HepG2 (cell line): ENCODE data around the gene PTGR3. TPM values are rescaled to one million over a fixed set of nuclear protein-coding genes. Genes with fewer than 3 reads are reported as not detected.

Experiments
- GATA4 ChIP-seq: sonication (generic); IDR thresholded peaks from 2 replicates; pipeline ENCODE4 v1.6.1; 2016; ENCODE audit warnings: antibody characterized with exemption, low read depth, borderline replicate concordance
- HDAC6 ChIP-seq: fragments of 200-600 bp; sonication (generic); IDR thresholded peaks from 2 replicates; pipeline ENCODE4 v1.7.0; 2017; ENCODE audit warnings: mild to moderate bottlenecking, antibody characterized with exemption, low read length, low read depth
- IRF2 ChIP-seq: IDR thresholded peaks from 2 replicates; pipeline ENCODE4 v1.6.1; 2018; ENCODE audit warnings: missing genetic modification reagents, missing compliant biosample characterization
- ISX ChIP-seq: sonication (generic); formaldehyde crosslinking; conservative IDR thresholded peaks from 2 replicates; pipeline ENCODE4 v1.5.0; 2020; ENCODE audit warnings: missing genetic modification reagents
- KLF12 ChIP-seq: sonication (generic); formaldehyde crosslinking; IDR thresholded peaks from 2 replicates; pipeline ENCODE4 v1.4.0; 2020; ENCODE audit warnings: missing genetic modification reagents, borderline replicate concordance
- MAF1 ChIP-seq: sonication (generic); formaldehyde crosslinking; IDR thresholded peaks from 2 replicates; pipeline ENCODE4 v1.5.0; 2020; ENCODE audit warnings: missing genetic modification reagents, borderline replicate concordance
- MAFG ChIP-seq: sonication (generic); formaldehyde crosslinking; IDR thresholded peaks from 2 replicates; pipeline ENCODE4 v1.5.1; 2020; ENCODE audit warnings: mild to moderate bottlenecking, missing genetic modification reagents
- PHB2 ChIP-seq: fragments of 450-650 bp; IDR thresholded peaks from 2 replicates; pipeline ENCODE4 v1.6.1; 2018; ENCODE audit not compliant: partially characterized antibody
- POLR2AphosphoS5 ChIP-seq: IDR thresholded peaks from 2 replicates; pipeline ENCODE4 v1.6.1; 2012; ENCODE audit warnings: low read depth, low read length
- SAFB2 ChIP-seq: sonication (generic); formaldehyde crosslinking; IDR thresholded peaks from 2 replicates; pipeline ENCODE4 v1.5.1; 2020; ENCODE audit warnings: missing genetic modification reagents, low read depth, mild to moderate bottlenecking, borderline replicate concordance
- SALL1 ChIP-seq: sonication (generic); formaldehyde crosslinking; IDR thresholded peaks from 2 replicates; pipeline ENCODE4 v1.8.0; 2022; ENCODE audit warnings: mild to moderate bottlenecking, missing genetic modification reagents
- TBL1XR1 ChIP-seq: fragments of 150-350 bp; IDR thresholded peaks from 2 replicates; pipeline ENCODE4 v1.6.1; 2014; ENCODE audit warnings: borderline replicate concordance, low read length; ENCODE audit not compliant: partially characterized antibody
- TOE1 ChIP-seq: sonication (generic); formaldehyde crosslinking; IDR thresholded peaks from 2 replicates; pipeline ENCODE4 v1.4.0; 2020; ENCODE audit warnings: mild to moderate bottlenecking, missing genetic modification reagents
- TOPORS ChIP-seq: sonication (generic); formaldehyde crosslinking; IDR thresholded peaks from 2 replicates; pipeline ENCODE4 v1.8.0; 2023; ENCODE audit warnings: mild to moderate bottlenecking, missing genetic modification reagents
- ZC3H13 ChIP-seq: sonication (generic); formaldehyde crosslinking; IDR thresholded peaks from 2 replicates; pipeline ENCODE4 v1.8.1; 2023; ENCODE audit warnings: mild to moderate bottlenecking, missing genetic modification reagents, moderate library complexity
- ZNF24 ChIP-seq: fragments of 450-650 bp; IDR thresholded peaks from 2 replicates; pipeline ENCODE4 v1.6.1; 2017; ENCODE audit warnings: antibody characterized with exemption, mild to moderate bottlenecking
- ZNF326 ChIP-seq: sonication (generic); formaldehyde crosslinking; IDR thresholded peaks from 2 replicates; pipeline ENCODE4 v1.4.0; 2020; ENCODE audit warnings: missing genetic modification reagents, borderline replicate concordance
- ZNF569 ChIP-seq: sonication (generic); formaldehyde crosslinking; IDR thresholded peaks from 2 replicates; pipeline ENCODE4 v1.5.0; 2020; ENCODE audit warnings: mild to moderate bottlenecking, missing genetic modification reagents, moderate library complexity, borderline replicate concordance
- polyA plus RNA-seq, 8 experiments: library from polyadenylated mRNA; depleted of rRNA in 3 of 8; stranded (reverse) in 7 of 8; unstranded in 1 of 8; fragments of >200 nt; fragmentation: Illumina TruSeq in 4 of 8; extraction: Trizol in 4 of 8; gene quantifications; 2 replicates each; pipeline versions ENCODE4 v1.2.1 to v1.2.3, GENCODE V29; 2011 to 2016; ENCODE audit warnings: low read depth in 4 of 8, missing spikeins in 1 of 8, mixed read lengths in 1 of 8; ENCODE audit not compliant: insufficient read depth in 1 of 8
- total RNA-seq, 5 experiments: library from RNA; depleted of rRNA; stranded (reverse); fragments of >200 nt; fragmentation: Illumina TruSeq; extraction: Trizol; gene quantifications; 2 replicates each; pipeline ENCODE4 v1.2.3, GENCODE V29; 2016; ENCODE audit warnings: low read depth in 1 of 5
- TF ChIP-seq, protein P1 (sequence below), 2 experiments: sonication (generic) in 1 of 2; formaldehyde crosslinking in 1 of 2; IDR thresholded peaks; 2 replicates each; pipeline versions ENCODE4 v1.4.0 to v1.6.1; 2018 to 2020; ENCODE audit warnings: missing genetic modification reagents in 2 of 2, borderline replicate concordance in 1 of 2, low read depth in 1 of 2, mild to moderate bottlenecking in 1 of 2, missing biosample characterization in 1 of 2
- TF ChIP-seq, protein P2 (sequence below): sonication (generic); formaldehyde crosslinking; IDR thresholded peaks from 2 replicates; pipeline ENCODE4 v1.9.0; 2022; ENCODE audit warnings: low read depth, missing genetic modification reagents
- TF ChIP-seq, protein P3 (sequence below): fragments of 450-650 bp; IDR thresholded peaks from 2 replicates; pipeline ENCODE4 v1.6.1; 2016
- TF ChIP-seq, protein P4 (sequence below): sonication (generic); formaldehyde crosslinking; IDR thresholded peaks from 2 replicates; pipeline ENCODE4 v1.9.0; 2021; ENCODE audit warnings: missing genetic modification reagents, borderline replicate concordance

The PTGR3 gene
- total and polyA plus RNA-seq, 2 of the 13 experiments (the other 11 are each of a cell fraction or from before 2014, with no cell fraction given), result 11.5 to 25.3 TPM

DNA sequence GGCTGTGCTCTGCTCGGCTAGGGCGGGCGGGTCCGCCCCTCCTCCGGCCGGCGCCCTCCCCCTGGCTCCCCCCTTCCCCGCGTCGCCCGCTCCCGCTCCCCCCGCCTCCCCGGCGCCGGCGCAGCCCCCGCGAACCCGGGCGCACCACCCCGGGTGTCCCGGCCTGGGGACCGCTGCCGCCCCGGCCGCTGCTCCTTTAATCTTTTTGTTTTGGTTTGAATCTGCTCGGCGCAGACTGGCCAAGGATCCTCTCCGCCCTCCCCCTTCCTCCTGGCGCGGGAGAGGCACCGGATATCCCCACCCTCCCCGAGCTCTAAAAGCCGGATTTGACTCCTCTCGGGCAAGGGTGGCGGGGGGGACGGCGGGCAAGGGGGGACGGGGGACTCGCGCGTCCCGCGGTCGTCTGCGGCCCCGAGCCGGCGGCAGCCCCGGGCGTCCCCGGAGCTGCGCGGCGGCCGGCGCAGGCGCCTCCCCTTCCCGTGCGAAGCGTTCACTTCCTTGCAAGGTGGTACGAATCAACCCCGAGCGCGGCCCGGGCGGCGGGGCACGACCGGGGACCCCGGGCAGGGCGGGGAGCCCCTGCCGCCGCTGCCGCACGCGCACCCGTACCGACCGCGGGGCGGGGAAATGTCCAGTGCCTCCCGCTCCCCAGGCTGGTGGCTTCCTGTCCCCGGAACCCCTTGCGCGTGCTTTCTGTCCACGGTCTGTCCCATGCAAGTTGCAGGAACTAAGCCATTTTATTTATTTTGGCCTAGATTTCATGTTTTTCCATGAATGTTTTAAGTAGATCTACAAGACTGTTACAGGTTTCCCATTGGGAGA is at the start of gene PTGR3 (continued):
- TF ChIP-seq, protein P1, sequence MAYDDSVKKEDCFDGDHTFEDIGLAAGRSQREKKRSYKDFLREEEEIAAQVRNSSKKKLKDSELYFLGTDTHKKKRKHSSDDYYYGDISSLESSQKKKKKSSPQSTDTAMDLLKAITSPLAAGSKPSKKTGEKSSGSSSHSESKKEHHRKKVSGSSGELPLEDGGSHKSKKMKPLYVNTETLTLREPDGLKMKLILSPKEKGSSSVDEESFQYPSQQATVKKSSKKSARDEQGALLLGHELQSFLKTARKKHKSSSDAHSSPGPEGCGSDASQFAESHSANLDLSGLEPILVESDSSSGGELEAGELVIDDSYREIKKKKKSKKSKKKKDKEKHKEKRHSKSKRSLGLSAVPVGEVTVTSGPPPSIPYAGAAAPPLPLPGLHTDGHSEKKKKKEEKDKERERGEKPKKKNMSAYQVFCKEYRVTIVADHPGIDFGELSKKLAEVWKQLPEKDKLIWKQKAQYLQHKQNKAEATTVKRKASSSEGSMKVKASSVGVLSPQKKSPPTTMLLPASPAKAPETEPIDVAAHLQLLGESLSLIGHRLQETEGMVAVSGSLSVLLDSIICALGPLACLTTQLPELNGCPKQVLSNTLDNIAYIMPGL (CRISPR knock-in tag; IDR thresholded peaks at IDR 0.05; ENCODE audit: borderline replicate concordance in 1 of 2, low read depth in 1 of 2), result peak in 1 of 2 experiments; percentile 37; a peak in 1 of 4 replicates
- no peak for TF ChIP-seq PHB2
- no peak for TF ChIP-seq TBL1XR1
- no peak for TF ChIP-seq ZNF326 (CRISPR knock-in tag)
- no peak for TF ChIP-seq SAFB2 (CRISPR knock-in tag)
- TF ChIP-seq TOE1 (CRISPR knock-in tag), result no peak
- TF ChIP-seq GATA4, result no peak
- no peak for TF ChIP-seq MAFG
- TF ChIP-seq ZNF24, result no peak
- no peak for TF ChIP-seq ZNF569 (CRISPR knock-in tag)
- no peak for TF ChIP-seq TOPORS (CRISPR knock-in tag)
- no peak for TF ChIP-seq HDAC6
- TF ChIP-seq, protein P2, sequence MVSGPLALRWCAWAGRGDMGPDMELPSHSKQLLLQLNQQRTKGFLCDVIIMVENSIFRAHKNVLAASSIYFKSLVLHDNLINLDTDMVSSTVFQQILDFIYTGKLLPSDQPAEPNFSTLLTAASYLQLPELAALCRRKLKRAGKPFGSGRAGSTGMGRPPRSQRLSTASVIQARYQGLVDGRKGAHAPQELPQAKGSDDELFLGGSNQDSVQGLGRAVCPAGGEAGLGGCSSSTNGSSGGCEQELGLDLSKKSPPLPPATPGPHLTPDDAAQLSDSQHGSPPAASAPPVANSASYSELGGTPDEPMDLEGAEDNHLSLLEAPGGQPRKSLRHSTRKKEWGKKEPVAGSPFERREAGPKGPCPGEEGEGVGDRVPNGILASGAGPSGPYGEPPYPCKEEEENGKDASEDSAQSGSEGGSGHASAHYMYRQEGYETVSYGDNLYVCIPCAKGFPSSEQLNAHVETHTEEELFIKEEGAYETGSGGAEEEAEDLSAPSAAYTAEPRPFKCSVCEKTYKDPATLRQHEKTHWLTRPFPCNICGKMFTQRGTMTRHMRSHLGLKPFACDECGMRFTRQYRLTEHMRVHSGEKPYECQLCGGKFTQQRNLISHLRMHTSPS (CRISPR knock-in tag), result no peak
- no peak for TF ChIP-seq ISX (CRISPR knock-in tag)
- TF ChIP-seq, protein P3, sequence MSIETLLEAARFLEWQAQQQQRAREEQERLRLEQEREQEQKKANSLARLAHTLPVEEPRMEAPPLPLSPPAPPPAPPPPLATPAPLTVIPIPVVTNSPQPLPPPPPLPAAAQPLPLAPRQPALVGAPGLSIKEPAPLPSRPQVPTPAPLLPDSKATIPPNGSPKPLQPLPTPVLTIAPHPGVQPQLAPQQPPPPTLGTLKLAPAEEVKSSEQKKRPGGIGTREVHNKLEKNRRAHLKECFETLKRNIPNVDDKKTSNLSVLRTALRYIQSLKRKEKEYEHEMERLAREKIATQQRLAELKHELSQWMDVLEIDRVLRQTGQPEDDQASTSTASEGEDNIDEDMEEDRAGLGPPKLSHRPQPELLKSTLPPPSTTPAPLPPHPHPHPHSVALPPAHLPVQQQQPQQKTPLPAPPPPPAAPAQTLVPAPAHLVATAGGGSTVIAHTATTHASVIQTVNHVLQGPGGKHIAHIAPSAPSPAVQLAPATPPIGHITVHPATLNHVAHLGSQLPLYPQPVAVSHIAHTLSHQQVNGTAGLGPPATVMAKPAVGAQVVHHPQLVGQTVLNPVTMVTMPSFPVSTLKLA, result no peak
- no peak for TF ChIP-seq MAF1 (CRISPR knock-in tag)
- TF ChIP-seq POLR2AphosphoS5, result no peak; the same call in 1 of the 2 replicates
- peak; percentile 33; the same call in 1 of the 2 replicates for TF ChIP-seq SALL1 (CRISPR knock-in tag)
- TF ChIP-seq ZC3H13 (CRISPR knock-in tag), result no peak
- TF ChIP-seq, protein P4, sequence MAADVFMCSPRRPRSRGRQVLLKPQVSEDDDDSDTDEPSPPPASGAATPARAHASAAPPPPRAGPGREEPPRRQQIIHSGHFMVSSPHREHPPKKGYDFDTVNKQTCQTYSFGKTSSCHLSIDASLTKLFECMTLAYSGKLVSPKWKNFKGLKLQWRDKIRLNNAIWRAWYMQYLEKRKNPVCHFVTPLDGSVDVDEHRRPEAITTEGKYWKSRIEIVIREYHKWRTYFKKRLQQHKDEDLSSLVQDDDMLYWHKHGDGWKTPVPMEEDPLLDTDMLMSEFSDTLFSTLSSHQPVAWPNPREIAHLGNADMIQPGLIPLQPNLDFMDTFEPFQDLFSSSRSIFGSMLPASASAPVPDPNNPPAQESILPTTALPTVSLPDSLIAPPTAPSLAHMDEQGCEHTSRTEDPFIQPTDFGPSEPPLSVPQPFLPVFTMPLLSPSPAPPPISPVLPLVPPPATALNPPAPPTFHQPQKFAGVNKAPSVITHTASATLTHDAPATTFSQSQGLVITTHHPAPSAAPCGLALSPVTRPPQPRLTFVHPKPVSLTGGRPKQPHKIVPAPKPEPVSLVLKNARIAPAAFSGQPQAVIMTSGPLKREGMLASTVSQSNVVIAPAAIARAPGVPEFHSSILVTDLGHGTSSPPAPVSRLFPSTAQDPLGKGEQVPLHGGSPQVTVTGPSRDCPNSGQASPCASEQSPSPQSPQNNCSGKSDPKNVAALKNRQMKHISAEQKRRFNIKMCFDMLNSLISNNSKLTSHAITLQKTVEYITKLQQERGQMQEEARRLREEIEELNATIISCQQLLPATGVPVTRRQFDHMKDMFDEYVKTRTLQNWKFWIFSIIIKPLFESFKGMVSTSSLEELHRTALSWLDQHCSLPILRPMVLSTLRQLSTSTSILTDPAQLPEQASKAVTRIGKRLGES (CRISPR knock-in tag), result no peak
- peak; percentile 13; the same call in 1 of the 2 replicates for TF ChIP-seq IRF2 (CRISPR knock-in tag)
- TF ChIP-seq KLF12 (CRISPR knock-in tag), result 0 out of 2 replicates have a peak, but pooled peaks have one; percentile 27
